Gastroesophageal sphincter (tissue), 4 donors: Measurements from ENCODE around the gene NAXE. TPM values are rescaled to one million over a fixed set of nuclear protein-coding genes. Genes with fewer than 3 reads are reported as not detected.

Experiments
- ATAC-seq: fragments of 150-250 bp; one replicate; pipeline ENCODE4 v1.9.1; 2016; ENCODE audit warnings: mild to moderate bottlenecking, moderate library complexity
- H3K27ac ChIP-seq, 4 donors: fragments of 200-600 bp; sonication (generic) in 3 of 4; 1 replicate in 3 of 4; 2 replicates in 1 of 4; pipeline ENCODE4 v1.5.1; 2016 to 2019
- H3K27me3 ChIP-seq: fragments of 200-600 bp; sonication (generic); one replicate; pipeline ENCODE4 v1.5.1; 2019
- H3K36me3 ChIP-seq, 2 donors: fragments of 200-600 bp; sonication (generic); one replicate each; pipeline ENCODE4 v1.5.1; 2019; ENCODE audit warnings: control low read depth in 1 of 2
- H3K4me1 ChIP-seq, 3 donors: fragments of 200-600 bp; sonication (generic); 1 replicate in 2 of 3; 2 replicates in 1 of 3; pipeline ENCODE4 v1.5.1; 2016 to 2019; ENCODE audit warnings: control low read depth in 2 of 3
- H3K4me3 ChIP-seq, 2 donors: fragments of 200-600 bp; sonication (generic); one replicate each; pipeline ENCODE4 v1.5.1; 2019; ENCODE audit warnings: mild to moderate bottlenecking in 1 of 2, moderate library complexity in 1 of 2
- H3K9me3 ChIP-seq, 3 donors: fragments of 200-600 bp; sonication (generic); one replicate each; pipeline ENCODE4 v1.5.1; 2017 to 2019; ENCODE audit warnings: control low read depth in 2 of 3
- CTCF ChIP-seq, 4 experiments: fragments of 200-600 bp in 2 of 4; fragments of 450-650 bp in 2 of 4; sonication (generic) in 1 of 4; IDR thresholded peaks; one replicate each; pipeline ENCODE4 v1.5.1; 2017 to 2019; ENCODE audit warnings: antibody characterized with exemption in 4 of 4, mild to moderate bottlenecking in 2 of 4, moderate library complexity in 2 of 4
- EP300 ChIP-seq: sonication (generic); formaldehyde crosslinking; IDR thresholded peaks from one replicate; pipeline ENCODE4 v1.6.1; 2017; ENCODE audit warnings: antibody characterized with exemption, mild to moderate bottlenecking
- POLR2A ChIP-seq, 2 donors: fragments of 450-650 bp; IDR thresholded peaks; one replicate each; pipeline ENCODE4 v1.6.1; 2017; ENCODE audit warnings: antibody characterized with exemption in 2 of 2, mild to moderate bottlenecking in 2 of 2, moderate library complexity in 1 of 2
- POLR2AphosphoS5 ChIP-seq: sonication (generic); formaldehyde crosslinking; IDR thresholded peaks from one replicate; pipeline ENCODE4 v1.6.1; 2017; ENCODE audit warnings: antibody characterized with exemption
- WGBS, 2 donors: methylation state at CpG; one replicate each; pipeline ENCODE4 v1.1.5; 2018; ENCODE audit warnings: low coverage in 1 of 2; 5-methylcytosine and 5-hydroxymethylcytosine counted together
- total RNA-seq, 4 donors: library from RNA; depleted of rRNA; stranded (reverse); fragments of >200 nt; gene quantifications; one replicate each; pipeline ENCODE4 v1.1.0, GENCODE V29; 2016

NAXE gene
- total RNA-seq, 4 donors from 2014 or later: 65.1 to 93.6 (median 73.4) TPM

- H3K27me3 ChIP-seq: no peaks in the 10 kb centered on the region
- TF ChIP-seq CTCF (IDR thresholded peaks at IDR 0.05) (no peak), POLR2AphosphoS5 (no peak), POLR2A (IDR thresholded peaks at IDR 0.05) (no peak), EP300 (no peak)
- H3K27ac ChIP-seq: no peak overlapping the region
- H3K4me3 ChIP-seq: no peak overlapping the region
- no peaks in the 10 kb centered on the region for H3K9me3 ChIP-seq
- ATAC-seq: no peak
- WGBS, 2 donors: 80% methylated on average over 1 of the region's 21 CpGs; no CpG with 5 or more reads in 1 of the 2 donors
- no peaks in the 10 kb centered on the region for H3K36me3 ChIP-seq
- H3K4me1 ChIP-seq: peaks cover 0 to 11% (median 0%) of the 10 kb centered on the region in 3 donors
These were observed 9.8 kb upstream of the NAXE start for GRCh38 chr1:156581661-156582387.

GRCh38 chr1:156582388-156583017 is 9.1 kb upstream of the NAXE start:
- WGBS, 2 donors: no CpG with 5 or more reads among the region's 9 CpGs
- H3K4me1 ChIP-seq: peaks cover 0 to 11% (median 0%) of the 10 kb centered on the region in 3 donors
- no peak overlapping the region for H3K4me3 ChIP-seq
- H3K9me3 ChIP-seq: no peaks in the 10 kb centered on the region
- no peak overlapping the region for H3K27ac ChIP-seq
- no peak for ATAC-seq
- no peak for TF ChIP-seq POLR2AphosphoS5
- no peak for TF ChIP-seq CTCF (IDR thresholded peaks at IDR 0.05)
- TF ChIP-seq EP300: no peak
- TF ChIP-seq POLR2A (IDR thresholded peaks at IDR 0.05): no peak
- no peaks in the 10 kb centered on the region for H3K36me3 ChIP-seq
- no peaks in the 10 kb centered on the region for H3K27me3 ChIP-seq

- H3K4me1 ChIP-seq: peaks cover 0 to 11% (median 0%) of the 10 kb centered on the region in 3 donors
- peak; percentile 92 to 98 (median 93) for TF ChIP-seq CTCF (IDR thresholded peaks at IDR 0.05)
- TF ChIP-seq EP300: no peak
- TF ChIP-seq POLR2AphosphoS5: no peak
- no peak for TF ChIP-seq POLR2A (IDR thresholded peaks at IDR 0.05)
- H3K9me3 ChIP-seq: no peaks in the 10 kb centered on the region
- H3K27ac ChIP-seq: no peak overlapping the region
- H3K27me3 ChIP-seq: no peaks in the 10 kb centered on the region
- no peaks in the 10 kb centered on the region for H3K36me3 ChIP-seq
- WGBS, 2 donors: 31 to 42% methylated on average over 12 to 16 of the region's 20 CpGs
- no peak overlapping the region for H3K4me3 ChIP-seq
- peak; percentile 48 for ATAC-seq
These were observed 7.6 kb upstream of the NAXE start for GRCh38 chr1:156583821-156584622.

- Histone ChIP-seq H3K4me3 (no peak overlapping the region), H3K9me3 (no peaks in the 10 kb centered on the region), H3K27me3 (no peaks in the 10 kb centered on the region), H3K27ac (no peak overlapping the region), H3K4me1 (peaks cover 0 to 11% (median 0%) of the 10 kb centered on the region in 3 donors), H3K36me3 (no peaks in the 10 kb centered on the region)
- WGBS, 2 donors: 35 to 46% methylated on average over 4 to 5 of the region's 11 CpGs
- ATAC-seq: no peak
- no peak for TF ChIP-seq EP300
- no peak for TF ChIP-seq POLR2AphosphoS5
- no peak for TF ChIP-seq CTCF (IDR thresholded peaks at IDR 0.05)
- TF ChIP-seq POLR2A (IDR thresholded peaks at IDR 0.05): no peak
These were observed 6.8 kb upstream of the NAXE start for GRCh38 chr1:156584813-156585212.
